HL-60 (cell line): Measurements from ENCODE around the gene PEX26.
A peak's percentile ranks its signal among the peaks of the same experiment; 100 is the strongest.

Experiments
- DNase-seq, 2 experiments: peaks; one replicate each; pipeline ENCODE4 v3.0.0-alpha.2; 2010 to 2020; ENCODE audit warnings: low read depth in 1 of 2, low spot score in 1 of 2
- H3K27ac ChIP-seq: fragments of 250-450 bp; sonication (Bioruptor Pico); replicated peaks from 2 replicates; pipeline ENCODE4 v1.5.1; 2020; ENCODE audit warnings: mild to moderate bottlenecking, moderate library complexity
- H3K27me3 ChIP-seq: fragments of 250-450 bp; sonication (Bioruptor Pico); 2 replicates; pipeline ENCODE4 v1.5.1; 2021; ENCODE audit warnings: mild to moderate bottlenecking, moderate library complexity; ENCODE audit not compliant: insufficient read depth, poor library complexity, severe bottlenecking
- H3K4me3 ChIP-seq: replicated peaks from 2 replicates; pipeline ENCODE4 v1.5.1; 2011; ENCODE audit warnings: mild to moderate bottlenecking, control low read depth, low read length; ENCODE audit not compliant: insufficient read depth
- CTCF ChIP-seq: IDR thresholded peaks from one replicate; pipeline ENCODE4 v1.5.1; 2011; ENCODE audit warnings: low read length, control low read depth, inconsistent platforms; ENCODE audit not compliant: insufficient read depth
- GABPA ChIP-seq: IDR thresholded peaks from 2 replicates; pipeline ENCODE4 v1.6.1; 2012; ENCODE audit warnings: low read depth
- POLR2AphosphoS5 ChIP-seq: IDR thresholded peaks from 2 replicates; pipeline ENCODE4 v1.6.1; 2012; ENCODE audit warnings: low read depth
- REST ChIP-seq: IDR thresholded peaks from 2 replicates; pipeline ENCODE4 v1.6.1; 2012; ENCODE audit warnings: low read depth; ENCODE audit not compliant: insufficient replicate concordance
- SPI1 ChIP-seq: IDR thresholded peaks from 2 replicates; pipeline ENCODE4 v1.6.1; 2012; ENCODE audit warnings: low read depth, mild to moderate bottlenecking, borderline replicate concordance

The PEX26 gene

GRCh38 chr22:18066181-18066859 is 11.5 kb upstream of the PEX26 start:
- H3K4me3 ChIP-seq = no peak overlapping the region
- H3K27ac ChIP-seq = no peak overlapping the region
- peaks cover 7% of the 10 kb centered on the region for H3K27me3 ChIP-seq
- TF ChIP-seq SPI1 (no peak), REST (no peak), GABPA (no peak), POLR2AphosphoS5 (no peak), CTCF (no peak)
- peak in 1 of 2 experiments; percentile 9 for DNase-seq

GRCh38 chr22:18067121-18067520 is 10.7 kb upstream of the PEX26 start:
- TF ChIP-seq SPI1 (no peak), CTCF (no peak), GABPA (no peak), REST (no peak), POLR2AphosphoS5 (no peak)
- Histone ChIP-seq H3K27me3 (peaks cover 7% of the 10 kb centered on the region), H3K4me3 (no peak overlapping the region), H3K27ac (no peak overlapping the region)
- DNase-seq = no peak

GRCh38 chr22:18067548-18068341 is 10.0 kb upstream of the PEX26 start:
- no peak for TF ChIP-seq POLR2AphosphoS5
- no peak for TF ChIP-seq REST
- TF ChIP-seq CTCF = no peak
- no peak for TF ChIP-seq SPI1
- TF ChIP-seq GABPA = no peak
- Histone ChIP-seq H3K4me3 (no peak overlapping the region), H3K27me3 (peaks cover 7% of the 10 kb centered on the region), H3K27ac (no peak overlapping the region)
- no peak for DNase-seq
